ENCODE results near the gene AP3S2. TPM values are rescaled to one million over a fixed set of nuclear protein-coding genes. Genes with fewer than 3 reads are reported as not detected.

The AP3S2 gene
- total RNA-seq, 4 donors from 2014 or later = 13.2 to 106 (median 63.5) TPM

- Histone ChIP-seq H3K27ac (peak overlapping the region in 3 of 4 donors; percentile 8 to 69 (median 51)), H3K4me3 (no peak overlapping the region), H3K4me1 (peaks cover 0 to 29% (median 2%) of the 10 kb centered on the region in 4 donors), H3K27me3 (no peaks in the 10 kb centered on the region), H3K36me3 (no peaks in the 10 kb centered on the region), H3K9me3 (no peaks in the 10 kb centered on the region)
- TF ChIP-seq CTCF (IDR thresholded peaks at IDR 0.05) (peak in 3 of 6 experiments; percentile 17 to 19 (median 19)), POLR2A (IDR thresholded peaks at IDR 0.05) (no peak)
- DNase-seq = peak in 1 of 3 donors; percentile 72
Observed at GRCh38 chr15:89845305-89845893, 48.4 kb downstream of the AP3S2 start.

- H3K4me3 ChIP-seq = no peak overlapping the region
- TF ChIP-seq POLR2A (IDR thresholded peaks at IDR 0.05) (no peak), CTCF (IDR thresholded peaks at IDR 0.05) (no peak)
- peaks cover 0 to 7% (median 0%) of the 10 kb centered on the region in 3 donors for H3K36me3 ChIP-seq
- H3K4me1 ChIP-seq = peaks cover 0 to 11% (median 0%) of the 10 kb centered on the region in 4 donors
- no peak for DNase-seq
- no peak overlapping the region for H3K27ac ChIP-seq
- no peaks in the 10 kb centered on the region for H3K27me3 ChIP-seq
- no peaks in the 10 kb centered on the region for H3K9me3 ChIP-seq
Observed at GRCh38 chr15:89841962-89842361, 51.8 kb downstream of the AP3S2 start.

- H3K4me3 ChIP-seq = no peak overlapping the region
- DNase-seq = no peak
- H3K4me1 ChIP-seq = peaks cover 0 to 11% (median 0%) of the 10 kb centered on the region in 4 donors
- no peaks in the 10 kb centered on the region for H3K27me3 ChIP-seq
- H3K36me3 ChIP-seq = peaks cover 0 to 13% (median 0%) of the 10 kb centered on the region in 3 donors
- no peaks in the 10 kb centered on the region for H3K9me3 ChIP-seq
- TF ChIP-seq POLR2A (IDR thresholded peaks at IDR 0.05) (no peak), CTCF (IDR thresholded peaks at IDR 0.05) (no peak)
- no peak overlapping the region for H3K27ac ChIP-seq
Observed at GRCh38 chr15:89841306-89841705, 52.5 kb downstream of the AP3S2 start.

GRCh38 chr15:89839167-89839810 is 54.5 kb downstream of the AP3S2 start:
- Histone ChIP-seq H3K36me3 (peaks cover 0 to 32% (median under 1%) of the 10 kb centered on the region in 3 donors), H3K4me1 (no peaks in the 10 kb centered on the region), H3K27me3 (no peaks in the 10 kb centered on the region), H3K9me3 (no peaks in the 10 kb centered on the region), H3K4me3 (no peak overlapping the region), H3K27ac (no peak overlapping the region)
- no peak for DNase-seq
- no peak for TF ChIP-seq POLR2A (IDR thresholded peaks at IDR 0.05)
- TF ChIP-seq CTCF (IDR thresholded peaks at IDR 0.05) = no peak

- H3K4me1 ChIP-seq = no peaks in the 10 kb centered on the region
- H3K9me3 ChIP-seq = no peaks in the 10 kb centered on the region
- H3K4me3 ChIP-seq = no peak overlapping the region
- no peak overlapping the region for H3K27ac ChIP-seq
- peaks cover 0 to 47% (median 5%) of the 10 kb centered on the region in 3 donors for H3K36me3 ChIP-seq
- DNase-seq = no peak
- no peaks in the 10 kb centered on the region for H3K27me3 ChIP-seq
- TF ChIP-seq POLR2A (IDR thresholded peaks at IDR 0.05) (no peak), CTCF (IDR thresholded peaks at IDR 0.05) (no peak)
Observed at GRCh38 chr15:89837830-89838178, 56.0 kb downstream of the AP3S2 start.

All from Peyer's patch (tissue), 4 donors.